HG03060 (cell line): ENCODE results near the gene PRR30.

Source experiments
- ATAC-seq: cut with Tn5 transposase; IDR thresholded peaks from one replicate; pipeline ENCODE4 v1.9.1; 2021; ENCODE audit warnings: low read depth, moderate number of reproducible peaks; ENCODE audit not compliant: unreplicated experiment

PRR30 gene

GRCh38 chr2:27155069-27155520 lies 15.9 kb upstream of the PRR30 start:
- ATAC-seq, result no peak

- ATAC-seq, result no peak
Measured at GRCh38 chr2:27154488-27154887, 15.3 kb upstream of the PRR30 start.

GRCh38 chr2:27152796-27153464 lies 13.7 kb upstream of the PRR30 start:
- ATAC-seq, result no peak

GRCh38 chr2:27152102-27152795 lies 13.0 kb upstream of the PRR30 start:
- no peak for ATAC-seq

GRCh38 chr2:27150639-27151230 lies 11.5 kb upstream of the PRR30 start:
- no peak for ATAC-seq

- no peak for ATAC-seq
Measured at GRCh38 chr2:27149570-27150405, 10.6 kb upstream of the PRR30 start.

- no peak for ATAC-seq
Measured at GRCh38 chr2:27148801-27149439, 9.7 kb upstream of the PRR30 start, which contains the start of gene TCF23. TCF23 (plus strand) TSS chr2:27149004; CDS start chr2:27149134, 130 bp downstream.

GRCh38 chr2:27147935-27148334 lies 8.7 kb upstream of the PRR30 start:
- ATAC-seq, result no peak

- no peak for ATAC-seq
Measured at GRCh38 chr2:27145682-27146081, 6.5 kb upstream of the PRR30 start.

- ATAC-seq, result no peak
Measured at GRCh38 chr2:27143285-27143684, 4.1 kb upstream of the PRR30 start.

- ATAC-seq, result no peak
Measured at GRCh38 chr2:27138111-27138510, 1.1 kb downstream of the PRR30 start.

- ATAC-seq, result no peak
Measured at GRCh38 chr2:27137322-27137935, 1.8 kb downstream of the PRR30 start.

- no peak for ATAC-seq
Measured at GRCh38 chr2:27136751-27137150, 2.5 kb downstream of the PRR30 start.

- no peak for ATAC-seq
Measured at GRCh38 chr2:27135478-27135955, 3.7 kb downstream of the PRR30 start.

GRCh38 chr2:27134781-27135477 lies 4.3 kb downstream of the PRR30 start:
- no peak for ATAC-seq

- ATAC-seq, result peak; percentile 40
Measured at GRCh38 chr2:27133905-27134780, 5.1 kb downstream of the PRR30 start, which contains the start of gene PREB. PREB (minus strand) TSS chr2:27134636; CDS start chr2:27134421, 215 bp downstream.

GRCh38 chr2:27133195-27133875 lies 5.9 kb downstream of the PRR30 start:
- no peak for ATAC-seq
